Ovary (tissue), 3 donors: Measurements from ENCODE around the gene GNAT3.

Experiments used
- CTCF ChIP-seq, 3 donors: fragments of 450-650 bp in 2 of 3; fragments of 200-600 bp in 1 of 3; IDR thresholded peaks; one replicate each; pipeline versions ENCODE4 v1.5.1 to v1.8.0; 2016 to 2022; ENCODE audit warnings: antibody characterized with exemption in 3 of 3, mild to moderate bottlenecking in 1 of 3
- EP300 ChIP-seq: sonication (generic); formaldehyde crosslinking; IDR thresholded peaks from one replicate; pipeline ENCODE4 v1.6.1; 2017; ENCODE audit warnings: antibody characterized with exemption
- POLR2A ChIP-seq: fragments of 450-650 bp; IDR thresholded peaks from one replicate; pipeline ENCODE4 v1.6.1; 2017; ENCODE audit warnings: antibody characterized with exemption, mild to moderate bottlenecking, moderate library complexity
- donor health status: DM: no; HTN: no; CAD: no.

GRCh38 chr7:80427218-80427617, 84.6 kb downstream of the GNAT3 start:
- TF ChIP-seq CTCF (IDR thresholded peaks at IDR 0.05): no peak
- TF ChIP-seq POLR2A: no peak
- TF ChIP-seq EP300: no peak
